ENCODE results near the gene ALKBH3. TPM values are rescaled to one million over a fixed set of nuclear protein-coding genes. Genes with fewer than 3 reads are reported as not detected.

ALKBH3 gene
- total RNA-seq, 2 experiments from 2014 or later, result 41.9 to 42.3 TPM

GRCh38 chr11:43856993-43857392, 23.6 kb upstream of the ALKBH3 start:
- Mint-ChIP-seq H3K4me3 (no peak overlapping the region), H3K9me3 (ENCODE audit: low read depth) (peaks cover 6% of the 10 kb centered on the region), H3K36me3 (ENCODE audit: low read depth) (peaks cover 2% of the 10 kb centered on the region), H3K4me1 (no peaks in the 10 kb centered on the region), H3K27ac (no peak overlapping the region), H3K27me3 (no peaks in the 10 kb centered on the region)
- ChIA-PET POLR2A (no interaction called here), CTCF (interaction anchor here (0.6 to 2.2 kb wide), 9 partner anchors 8 to 484 kb away, joined by 3 to 6 read pairs (median 4); no protein-coding TSS in a partner anchor)
- ATAC-seq (no peak), DNase-seq (no peak)
- intact Hi-C loops (cut with DNase I, micrococcal nuclease), result no loop called here

- ATAC-seq (no peak), DNase-seq (no peak)
- peaks cover 10% of the 10 kb centered on the region for H3K27me3 Mint-ChIP-seq
- ChIA-PET POLR2A (no interaction called here), CTCF (interaction anchor here (1.3 kb wide), 1 partner anchor 9 kb away, joined by 4 read pairs; no protein-coding TSS in a partner anchor)
- no peak overlapping the region for H3K4me3 Mint-ChIP-seq
- H3K9me3 Mint-ChIP-seq (ENCODE audit: low read depth), result peaks cover 6% of the 10 kb centered on the region
- peaks cover 4% of the 10 kb centered on the region for H3K4me1 Mint-ChIP-seq
- H3K27ac Mint-ChIP-seq, result no peak overlapping the region
- intact Hi-C loops (cut with DNase I, micrococcal nuclease), result no loop called here
- H3K36me3 Mint-ChIP-seq (ENCODE audit: low read depth), result no peaks in the 10 kb centered on the region
Measured at GRCh38 chr11:43861141-43861540, 19.5 kb upstream of the ALKBH3 start.

- ATAC-seq, result no peak
Measured at GRCh38 chr11:43866520-43866919, 14.1 kb upstream of the ALKBH3 start.

GRCh38 chr11:43866969-43867368, 13.7 kb upstream of the ALKBH3 start:
- ATAC-seq (no peak), DNase-seq (no peak)
- intact Hi-C loops (cut with DNase I, micrococcal nuclease), result loop anchor here in 1 of 2 experiments (5.0 kb wide), 1 partner anchor 700 kb away; the partner anchor contains the start of gene CD82
- H3K27me3 Mint-ChIP-seq, result peaks cover 30% of the 10 kb centered on the region
- POLR2A ChIA-PET, result no interaction called here
- peaks cover 24% of the 10 kb centered on the region for H3K4me1 Mint-ChIP-seq
- peaks cover 4% of the 10 kb centered on the region for H3K9me3 Mint-ChIP-seq (ENCODE audit: low read depth)
- H3K4me3 Mint-ChIP-seq, result no peak overlapping the region
- no peaks in the 10 kb centered on the region for H3K36me3 Mint-ChIP-seq (ENCODE audit: low read depth)
- CTCF ChIA-PET, result interaction anchor here (0.6 to 4.2 kb wide), 6 partner anchors 11 to 291 kb away, joined by 3 to 15 read pairs (median 5); no protein-coding TSS in a partner anchor
- no peak overlapping the region for H3K27ac Mint-ChIP-seq

More at GRCh38 chr11:43866520-43866919, 14.1 kb upstream of the ALKBH3 start:
- H3K27ac Mint-ChIP-seq, result no peak overlapping the region
- H3K36me3 Mint-ChIP-seq (ENCODE audit: low read depth), result no peaks in the 10 kb centered on the region
- DNase-seq, result no peak
- no peak overlapping the region for H3K4me3 Mint-ChIP-seq
- peaks cover 24% of the 10 kb centered on the region for H3K4me1 Mint-ChIP-seq
- ChIA-PET POLR2A (no interaction called here), CTCF (interaction anchor here (1.0 to 4.2 kb wide), 5 partner anchors 10 to 291 kb away, joined by 4 to 15 read pairs (median 5); no protein-coding TSS in a partner anchor)
- peaks cover 27% of the 10 kb centered on the region for H3K27me3 Mint-ChIP-seq
- peaks cover 4% of the 10 kb centered on the region for H3K9me3 Mint-ChIP-seq (ENCODE audit: low read depth)
- intact Hi-C loops (cut with DNase I, micrococcal nuclease), result loop anchor here in 1 of 2 experiments (5.0 kb wide), 1 partner anchor 701 kb away; the partner anchor contains the start of gene CD82

GRCh38 chr11:43868852-43869567, 11.6 kb upstream of the ALKBH3 start:
- Mint-ChIP-seq H3K36me3 (ENCODE audit: low read depth) (no peaks in the 10 kb centered on the region), H3K4me1 (peaks cover 21% of the 10 kb centered on the region), H3K27me3 (peaks cover 45% of the 10 kb centered on the region), H3K4me3 (peak overlapping the region; percentile 7), H3K9me3 (ENCODE audit: low read depth) (peaks cover 4% of the 10 kb centered on the region), H3K27ac (peak overlapping the region; percentile 8)
- intact Hi-C loops (cut with DNase I, micrococcal nuclease), result loop anchor here (1.0 to 5.0 kb wide), 9 partner anchors 11 to 698 kb away; partner anchors contain the start of genes ALKBH3 (in 2 of the 2), HSD17B12 (in 2 of the 2) and CD82 (in 1 of the 2)
- ChIA-PET POLR2A (no interaction called here), CTCF (interaction anchor here (1.3 to 4.2 kb wide), 2 partner anchors 12 to 17 kb away, joined by 4 to 15 read pairs; no protein-coding TSS in a partner anchor)
- DNase-seq (peak; percentile 58), ATAC-seq (peak; percentile 97)

GRCh38 chr11:43871051-43871450, 9.6 kb upstream of the ALKBH3 start:
- CTCF ChIA-PET, result no interaction called here

GRCh38 chr11:43872995-43873394, 7.6 kb upstream of the ALKBH3 start:
- ChIA-PET POLR2A (no interaction called here), CTCF (interaction anchor here (0.6 to 1.4 kb wide), 3 partner anchors 9 to 17 kb away, joined by 3 read pairs; no protein-coding TSS in a partner anchor)
- Mint-ChIP-seq H3K27me3 (peaks cover 47% of the 10 kb centered on the region), H3K9me3 (ENCODE audit: low read depth) (no peaks in the 10 kb centered on the region), H3K4me3 (no peak overlapping the region), H3K27ac (no peak overlapping the region), H3K4me1 (peaks cover 14% of the 10 kb centered on the region), H3K36me3 (ENCODE audit: low read depth) (no peaks in the 10 kb centered on the region)
- intact Hi-C loops (cut with DNase I, micrococcal nuclease), result no loop called here
- ATAC-seq, result no peak
- no peak for DNase-seq

More at GRCh38 chr11:43871051-43871450, 9.6 kb upstream of the ALKBH3 start:
- POLR2A ChIA-PET, result no interaction called here
- peaks cover 4% of the 10 kb centered on the region for H3K9me3 Mint-ChIP-seq (ENCODE audit: low read depth)
- H3K27ac Mint-ChIP-seq, result no peak overlapping the region
- H3K27me3 Mint-ChIP-seq, result peaks cover 50% of the 10 kb centered on the region
- no peak overlapping the region for H3K4me3 Mint-ChIP-seq
- peaks cover 19% of the 10 kb centered on the region for H3K4me1 Mint-ChIP-seq
- no peaks in the 10 kb centered on the region for H3K36me3 Mint-ChIP-seq (ENCODE audit: low read depth)
- no peak for DNase-seq
- intact Hi-C loops (cut with DNase I, micrococcal nuclease), result no loop called here
- no peak for ATAC-seq

GRCh38 chr11:43874078-43874477, 6.6 kb upstream of the ALKBH3 start:
- H3K4me3 Mint-ChIP-seq, result no peak overlapping the region
- H3K27me3 Mint-ChIP-seq, result peaks cover 50% of the 10 kb centered on the region
- H3K27ac Mint-ChIP-seq, result no peak overlapping the region
- peaks cover 6% of the 10 kb centered on the region for H3K4me1 Mint-ChIP-seq
- ChIA-PET POLR2A (no interaction called here), CTCF (interaction anchor here (1.6 kb wide), 1 partner anchor 18 kb away, joined by 4 read pairs; no protein-coding TSS in a partner anchor)
- DNase-seq, result no peak
- no peaks in the 10 kb centered on the region for H3K36me3 Mint-ChIP-seq (ENCODE audit: low read depth)
- ATAC-seq, result no peak
- H3K9me3 Mint-ChIP-seq (ENCODE audit: low read depth), result no peaks in the 10 kb centered on the region
- intact Hi-C loops (cut with DNase I, micrococcal nuclease), result no loop called here

GRCh38 chr11:43874738-43875137, 5.9 kb upstream of the ALKBH3 start:
- DNase-seq, result no peak
- ATAC-seq, result no peak
- no peaks in the 10 kb centered on the region for H3K4me1 Mint-ChIP-seq
- POLR2A ChIA-PET, result no interaction called here
- H3K4me3 Mint-ChIP-seq, result no peak overlapping the region
- intact Hi-C loops (cut with DNase I, micrococcal nuclease), result no loop called here
- CTCF ChIA-PET, result interaction anchor here (1.6 kb wide), 1 partner anchor 19 kb away, joined by 4 read pairs; no protein-coding TSS in a partner anchor
- no peaks in the 10 kb centered on the region for H3K9me3 Mint-ChIP-seq (ENCODE audit: low read depth)
- no peaks in the 10 kb centered on the region for H3K36me3 Mint-ChIP-seq (ENCODE audit: low read depth)
- no peak overlapping the region for H3K27ac Mint-ChIP-seq
- peaks cover 50% of the 10 kb centered on the region for H3K27me3 Mint-ChIP-seq

GRCh38 chr11:43879789-43880639, 617 bp upstream of the ALKBH3 start:
- CTCF ChIA-PET, result interaction anchor here (0.9 to 1.9 kb wide), 4 partner anchors 10 to 192 kb away, joined by 3 to 24 read pairs (median 5); no protein-coding TSS in a partner anchor
- ATAC-seq (peak; percentile 9), DNase-seq (no peak)
- intact Hi-C loops (cut with DNase I, micrococcal nuclease), result loop anchor here (1.0 to 5.0 kb wide), 9 partner anchors 11 to 1475 kb away; partner anchors contain the start of genes ACCS (in 2 of the 2), HSD17B12 (in 2 of the 2) and API5 (in 1 of the 2)
- peaks cover 15% of the 10 kb centered on the region for H3K27me3 Mint-ChIP-seq
- H3K36me3 Mint-ChIP-seq (ENCODE audit: low read depth), result peaks cover 10% of the 10 kb centered on the region
- peak overlapping the region; percentile 84 for H3K27ac Mint-ChIP-seq
- peak overlapping the region; percentile 90 for H3K4me3 Mint-ChIP-seq
- peaks cover 23% of the 10 kb centered on the region for H3K4me1 Mint-ChIP-seq
- POLR2A ChIA-PET, result interaction anchor here (0.6 kb wide), 1 partner anchor 569 kb away, joined by 3 read pairs; no protein-coding TSS in a partner anchor
- no peaks in the 10 kb centered on the region for H3K9me3 Mint-ChIP-seq (ENCODE audit: low read depth)

GRCh38 chr11:43892851-43893250, 12.2 kb downstream of the ALKBH3 start:
- Mint-ChIP-seq H3K9me3 (ENCODE audit: low read depth) (no peaks in the 10 kb centered on the region), H3K36me3 (ENCODE audit: low read depth) (peaks cover 47% of the 10 kb centered on the region), H3K27me3 (no peaks in the 10 kb centered on the region), H3K4me3 (no peak overlapping the region), H3K4me1 (peaks cover 2% of the 10 kb centered on the region), H3K27ac (no peak overlapping the region)
- intact Hi-C loops (cut with DNase I, micrococcal nuclease), result no loop called here
- ChIA-PET CTCF (interaction anchor here (0.7 to 1.0 kb wide), 5 partner anchors 11 to 55 kb away, joined by 3 to 6 read pairs (median 3); partner anchors contain the start of gene C11orf96), POLR2A (no interaction called here)
- ATAC-seq (no peak), DNase-seq (no peak)
